Heart left ventricle (tissue), 16 donors: Measurements from ENCODE around the gene KCTD17. TPM values are rescaled to one million over a fixed set of nuclear protein-coding genes. Genes with fewer than 3 reads are reported as not detected.

Experiments used
- ATAC-seq, 4 donors: fragments of 200-7000 bp; cut with Tn5 transposase; one replicate each; pipeline ENCODE4 v1.9.1; 2020 to 2022; ENCODE audit warnings: moderate library complexity in 4 of 4, mild to moderate bottlenecking in 3 of 4, moderate number of reproducible peaks in 1 of 4
- DNase-seq, 5 donors: peaks; one replicate each; pipeline ENCODE4 v3.0.0-alpha.2; 2020
- H3K27ac ChIP-seq, 12 donors: fragments of 200-600 bp; sonication (generic) in 4 of 12; one replicate each; pipeline versions ENCODE4 v1.5.0 to v1.8.0; 2016 to 2022; ENCODE audit warnings: mild to moderate bottlenecking in 2 of 12
- H3K27me3 ChIP-seq, 9 donors: fragments of 200-600 bp; sonication (generic) in 2 of 9; one replicate each; pipeline versions ENCODE4 v1.5.1 to v1.8.0; 2016 to 2022; ENCODE audit warnings: mild to moderate bottlenecking in 3 of 9
- H3K36me3 ChIP-seq, 9 donors: fragments of 200-600 bp; sonication (generic) in 2 of 9; one replicate each; pipeline versions ENCODE4 v1.5.0 to v1.8.0; 2018 to 2022; ENCODE audit warnings: mild to moderate bottlenecking in 2 of 9
- H3K4me1 ChIP-seq, 12 donors: fragments of 200-600 bp; sonication (generic) in 4 of 12; one replicate each; pipeline versions ENCODE4 v1.5.0 to v1.8.0; 2016 to 2022; ENCODE audit warnings: mild to moderate bottlenecking in 3 of 12
- H3K4me3 ChIP-seq, 12 donors: fragments of 200-600 bp; sonication (generic) in 4 of 12; one replicate each; pipeline versions ENCODE4 v1.5.0 to v1.8.0; 2017 to 2022; ENCODE audit warnings: mild to moderate bottlenecking in 9 of 12, moderate library complexity in 4 of 12
- H3K9me3 ChIP-seq, 12 donors: fragments of 200-600 bp; sonication (generic) in 4 of 12; one replicate each; pipeline versions ENCODE4 v1.5.0 to v1.8.0; 2016 to 2022; ENCODE audit warnings: mild to moderate bottlenecking in 1 of 12
- CTCF ChIP-seq, 12 donors: fragments of 200-600 bp; sonication (generic) in 4 of 12; IDR thresholded peaks; one replicate each; pipeline versions ENCODE4 v1.5.0 to v1.8.0; 2018 to 2022; ENCODE audit warnings: antibody characterized with exemption in 12 of 12, mild to moderate bottlenecking in 5 of 12
- POLR2A ChIP-seq, 2 donors: fragments of 450-650 bp; IDR thresholded peaks; one replicate each; pipeline ENCODE4 v1.6.1; 2017; ENCODE audit warnings: antibody characterized with exemption in 2 of 2, mild to moderate bottlenecking in 2 of 2, moderate library complexity in 2 of 2
- WGBS, 4 donors: extraction: QIAGEN DNeasy Blood & Tissue Kit in 2 of 4; methylation state at CpG; one replicate each; pipeline versions ENCODE4 v1.1.5 to v1.1.7; 2013 to 2018; 5-methylcytosine and 5-hydroxymethylcytosine counted together
- intact Hi-C, 10 donors: fragments of 100-400 bp; cut with DNase I; formaldehyde crosslinking; loops; one replicate each; pipeline versions ENCODE4 v1.11.1 to v1.14.2; 2022
- polyA plus RNA-seq, 2 donors: library from polyadenylated mRNA; stranded (reverse); fragments of 200-250 nt; gene quantifications; one replicate each; pipeline ENCODE4 v1.2.3, GENCODE V29; 2013
- total RNA-seq, 9 donors: library from RNA; depleted of rRNA in 2 of 9; stranded (reverse); fragments of >200 nt in 2 of 9; fragmentation: NEBNext Ultra II Directional in 3 of 9; extraction: Animal tissue kit (Norgen Biotek cat#: 25700) in 3 of 9; gene quantifications; one replicate each; pipeline versions ENCODE4 v1.1.0 to v1.2.4, GENCODE V29; 2016 to 2023
- donor health status: ischemic (EF 13 %, LVEDD 7.1; RV severe dilation, severe dysfunction).
- donor health status: healthy with polysubstance abuse.
- donor health status: DM: no; HTN: yes; CAD: no.
- donor health status: DM: no; HTN: no; CAD: no.
- donor health status: ischemic (EF 25% LVEDD 6.9; RV normal size, moderate dysfunction).
- donor health status: ischemic (EF 25% LVEDD 5.7; RV mildly dilated, moderate dysfunction).
- donor health status: healthy.
- donor health status: DM: yes; HTN: yes; CAD: no.
- donor health status: ischemic (EF 35%, LVEDD 5.7; RV mildly dilated, moderate dysfunction).
- donor health status: nonischemic (EF 11% LVEDD 7.7; RV severe dilation, severe dysfunction).
- donor health status: DM: yes; HTN: yes; CAD: no.
- donor health status: PGD.
- donor health status: ischemic (EF 29% LVEDD 5.4; RV normal size, mild dysfunction).
- donor health status: nonischemic (EF 23%, LVEDD 6.1; RV moderate dilation, normal function).

The KCTD17 gene
- total and polyA plus RNA-seq, 11 donors = 10.8 to 62.0 (median 17.3) TPM

- H3K4me1 ChIP-seq = no peaks in the 10 kb centered on the region
- TF ChIP-seq CTCF (IDR thresholded peaks at IDR 0.05) (no peak), POLR2A (IDR thresholded peaks at IDR 0.05) (no peak)
- no peak overlapping the region for H3K4me3 ChIP-seq
- no peaks in the 10 kb centered on the region for H3K36me3 ChIP-seq
- H3K27me3 ChIP-seq = peaks cover 0 to 25% (median 3%) of the 10 kb centered on the region in 9 donors
- DNase-seq (no peak), ATAC-seq (no peak)
- no peaks in the 10 kb centered on the region for H3K9me3 ChIP-seq
- H3K27ac ChIP-seq = no peak overlapping the region
- intact Hi-C loops = no loop called here
- WGBS, 4 donors = 52 to 66% (median 57%) methylated on average over 14 to 18 of the region's 18 CpGs
Measured at GRCh38 chr22:37103151-37103550, 51.6 kb downstream of the KCTD17 start.

- ATAC-seq (no peak), DNase-seq (no peak)
- H3K27me3 ChIP-seq = peaks cover 0 to 24% (median 3%) of the 10 kb centered on the region in 9 donors
- no peaks in the 10 kb centered on the region for H3K4me1 ChIP-seq
- intact Hi-C loops = no loop called here
- no peaks in the 10 kb centered on the region for H3K36me3 ChIP-seq
- no peak for TF ChIP-seq CTCF (IDR thresholded peaks at IDR 0.05)
- TF ChIP-seq POLR2A (IDR thresholded peaks at IDR 0.05) = no peak
- H3K27ac ChIP-seq = no peak overlapping the region
- no peaks in the 10 kb centered on the region for H3K9me3 ChIP-seq
- no peak overlapping the region for H3K4me3 ChIP-seq
- 51 to 60% (median 57%) methylated on average over 14 of the region's 14 CpGs for WGBS, 4 donors
Measured at GRCh38 chr22:37103656-37104452, 52.3 kb downstream of the KCTD17 start.

- Histone ChIP-seq H3K9me3 (no peaks in the 10 kb centered on the region), H3K4me3 (no peak overlapping the region), H3K36me3 (no peaks in the 10 kb centered on the region), H3K27ac (no peak overlapping the region), H3K4me1 (no peaks in the 10 kb centered on the region), H3K27me3 (peaks cover 0 to 16% (median 7%) of the 10 kb centered on the region in 9 donors)
- 9 to 27% (median 20%) methylated on average over 6 to 7 of the region's 7 CpGs for WGBS, 4 donors
- intact Hi-C loops = no loop called here
- no peak for DNase-seq
- no peak for ATAC-seq
- no peak for TF ChIP-seq CTCF (IDR thresholded peaks at IDR 0.05)
- TF ChIP-seq POLR2A (IDR thresholded peaks at IDR 0.05) = no peak
Measured at GRCh38 chr22:37105154-37105553, 53.6 kb downstream of the KCTD17 start.

GRCh38 chr22:37105990-37106389 is 54.4 kb downstream of the KCTD17 start:
- Histone ChIP-seq H3K27me3 (peaks cover 0 to 16% (median 7%) of the 10 kb centered on the region in 9 donors), H3K4me1 (no peaks in the 10 kb centered on the region), H3K9me3 (no peaks in the 10 kb centered on the region), H3K4me3 (no peak overlapping the region), H3K27ac (no peak overlapping the region), H3K36me3 (no peaks in the 10 kb centered on the region)
- no peak for DNase-seq
- no peak for TF ChIP-seq CTCF (IDR thresholded peaks at IDR 0.05)
- WGBS, 4 donors = 81 to 90% (median 85%) methylated on average over 5 of the region's 5 CpGs
- intact Hi-C loops = no loop called here
- no peak for ATAC-seq
